Karpas-422 (cell line): ENCODE measurements around the gene OLIG3. TPM values are rescaled to one million over a fixed set of nuclear protein-coding genes. Genes with fewer than 3 reads are reported as not detected.

Experiments
- DNase-seq: peaks from one replicate; pipeline ENCODE4 v3.0.0-alpha.2; 2015
- H2AFZ ChIP-seq: fragments of 200-600 bp; sonication (generic); 2 replicates; pipeline ENCODE4 v1.6.1; 2014; ENCODE audit warnings: antibody characterized with exemption, low read length, mixed read lengths
- H3K27ac ChIP-seq: fragments of 200-600 bp; sonication (generic); 2 replicates; pipeline ENCODE4 v1.5.1; 2014; ENCODE audit warnings: mild to moderate bottlenecking, low read length, moderate library complexity
- H3K27me3 ChIP-seq: fragments of 200-600 bp; sonication (generic); 2 replicates; pipeline ENCODE4 v1.6.1; 2014; ENCODE audit warnings: low read length, mixed read lengths
- H3K36me3 ChIP-seq: fragments of 200-600 bp; sonication (generic); 2 replicates; pipeline ENCODE4 v1.6.1; 2014; ENCODE audit warnings: low read length, mixed read lengths; ENCODE audit not compliant: insufficient read depth
- H3K4me1 ChIP-seq: fragments of 200-600 bp; sonication (generic); 2 replicates; pipeline ENCODE4 v1.6.1; 2014; ENCODE audit warnings: mild to moderate bottlenecking, low read length, mixed read lengths
- H3K4me2 ChIP-seq: fragments of 200-600 bp; sonication (generic); 2 replicates; pipeline ENCODE4 v1.6.1; 2014; ENCODE audit warnings: low read length, low read depth, mild to moderate bottlenecking; ENCODE audit not compliant: poor library complexity, severe bottlenecking
- H3K4me3 ChIP-seq: fragments of 200-600 bp; sonication (generic); 2 replicates; pipeline ENCODE4 v1.5.1; 2014; ENCODE audit warnings: mild to moderate bottlenecking, antibody characterized with exemption, low read length, mixed read lengths
- H3K79me2 ChIP-seq: fragments of 200-600 bp; sonication (generic); 2 replicates; pipeline ENCODE4 v1.6.1; 2014; ENCODE audit warnings: mild to moderate bottlenecking, low read length, mixed read lengths
- H3K9ac ChIP-seq: fragments of 200-600 bp; sonication (generic); 2 replicates; pipeline ENCODE4 v1.6.0; 2014; ENCODE audit warnings: low read length
- H3K9me2 ChIP-seq: fragments of 200-600 bp; sonication (generic), shearing (Covaris generic); replicated peaks from 2 replicates; pipeline ENCODE4 v1.6.0; 2014; ENCODE audit warnings: mild to moderate bottlenecking, low read length, moderate library complexity; ENCODE audit not compliant: insufficient read depth
- H3K9me3 ChIP-seq: fragments of 300-700, 200-600 bp; sonication (generic); 2 replicates; pipeline ENCODE4 v1.6.1; 2014; ENCODE audit warnings: low read length, mixed read lengths
- H4K20me1 ChIP-seq: fragments of 200-600 bp; sonication (generic); 2 replicates; pipeline ENCODE4 v1.6.1; 2014; ENCODE audit warnings: mild to moderate bottlenecking, antibody characterized with exemption, low read length, low read depth; ENCODE audit not compliant: insufficient read depth
- total RNA-seq: library from RNA; depleted of rRNA; stranded (reverse); fragments of >200 nt; shearing (Covaris generic); gene quantifications from 2 replicates; pipeline ENCODE4 v1.2.3, GENCODE V29; 2014; ENCODE audit warnings: low replicate concordance

Gene OLIG3
- total RNA-seq, 1 experiment from 2014 or later = not detected

- H3K27ac ChIP-seq = no peak overlapping the region
- H3K9me2 ChIP-seq = no peaks in the 10 kb centered on the region
- no peak overlapping the region for H2AFZ ChIP-seq
- H4K20me1 ChIP-seq = no peaks in the 10 kb centered on the region
- no peak for DNase-seq
- H3K4me3 ChIP-seq = no peak overlapping the region
- no peak overlapping the region for H3K9ac ChIP-seq
- H3K4me2 ChIP-seq = no peak overlapping the region
- no peaks in the 10 kb centered on the region for H3K9me3 ChIP-seq
- peaks cover 17% of the 10 kb centered on the region for H3K4me1 ChIP-seq
- no peaks in the 10 kb centered on the region for H3K36me3 ChIP-seq
- H3K79me2 ChIP-seq = no peaks in the 10 kb centered on the region
- no peaks in the 10 kb centered on the region for H3K27me3 ChIP-seq
Measured at GRCh38 chr6:137492289-137493217, 1.6 kb downstream of the OLIG3 start.

GRCh38 chr6:137491478-137491877, 2.7 kb downstream of the OLIG3 start:
- H3K4me3 ChIP-seq = no peak overlapping the region
- peak overlapping the region; percentile 84 for H2AFZ ChIP-seq
- no peaks in the 10 kb centered on the region for H3K9me2 ChIP-seq
- no peaks in the 10 kb centered on the region for H3K79me2 ChIP-seq
- H4K20me1 ChIP-seq = no peaks in the 10 kb centered on the region
- peaks cover 17% of the 10 kb centered on the region for H3K4me1 ChIP-seq
- no peaks in the 10 kb centered on the region for H3K36me3 ChIP-seq
- DNase-seq = no peak
- H3K27ac ChIP-seq = no peak overlapping the region
- H3K27me3 ChIP-seq = no peaks in the 10 kb centered on the region
- H3K9me3 ChIP-seq = no peaks in the 10 kb centered on the region
- no peak overlapping the region for H3K9ac ChIP-seq
- no peak overlapping the region for H3K4me2 ChIP-seq

- no peaks in the 10 kb centered on the region for H3K79me2 ChIP-seq
- no peaks in the 10 kb centered on the region for H3K9me2 ChIP-seq
- H3K4me1 ChIP-seq = peaks cover 17% of the 10 kb centered on the region
- H3K9ac ChIP-seq = peak overlapping the region; percentile 22; the same call in 1 of the 2 replicates
- H3K4me3 ChIP-seq = no peak overlapping the region
- H3K27ac ChIP-seq = no peak overlapping the region
- peak; percentile 53 for DNase-seq
- no peaks in the 10 kb centered on the region for H3K27me3 ChIP-seq
- H3K9me3 ChIP-seq = no peaks in the 10 kb centered on the region
- no peaks in the 10 kb centered on the region for H4K20me1 ChIP-seq
- H3K4me2 ChIP-seq = peak overlapping the region; percentile 38
- peak overlapping the region; percentile 84 for H2AFZ ChIP-seq
- H3K36me3 ChIP-seq = no peaks in the 10 kb centered on the region
Measured at GRCh38 chr6:137490961-137491360, 3.2 kb downstream of the OLIG3 start.

DNA sequence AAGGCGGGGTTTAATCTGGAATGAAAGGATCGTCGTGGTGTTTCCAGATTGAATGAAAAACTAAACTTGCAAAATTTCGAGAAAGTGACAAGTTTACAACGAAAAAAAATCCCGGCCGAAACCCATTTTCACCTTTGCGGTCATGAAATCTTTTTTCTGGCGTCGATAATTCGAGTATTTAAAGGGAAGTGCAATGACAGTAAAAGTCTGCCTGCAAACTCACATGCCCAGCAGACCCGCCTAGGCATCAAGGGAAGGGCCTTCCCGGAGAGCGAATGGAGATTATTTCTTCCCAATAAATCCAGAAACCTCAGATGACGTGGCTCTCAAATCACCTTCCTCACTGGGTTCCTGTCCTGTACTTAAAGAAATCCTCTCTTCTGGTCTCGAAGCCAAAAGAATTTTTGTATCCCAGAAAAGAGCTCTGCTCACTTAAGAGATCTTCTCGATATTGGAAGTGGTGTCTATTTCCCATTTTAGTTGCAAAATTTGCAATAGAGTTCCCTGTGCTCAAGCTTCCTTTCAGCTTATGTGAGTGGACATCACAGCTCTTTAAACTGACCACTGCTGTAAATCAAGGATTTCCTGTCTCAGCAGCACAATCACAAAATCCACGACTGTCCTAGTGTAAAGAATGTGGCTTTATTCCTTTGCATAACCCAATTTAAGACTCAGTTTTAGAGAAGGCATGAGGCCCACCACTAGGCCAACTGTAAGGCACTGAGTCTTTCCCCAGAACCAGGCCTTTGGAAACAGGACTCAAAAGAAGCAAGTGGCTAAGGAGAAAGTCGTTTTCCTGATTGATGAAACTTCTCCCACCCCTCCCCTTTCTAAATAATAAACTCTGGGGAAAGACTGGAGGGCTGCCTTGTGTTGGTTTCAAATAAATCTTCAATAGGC, 3.9 kb downstream of the OLIG3 start:
- no peaks in the 10 kb centered on the region for H3K9me3 ChIP-seq
- peak overlapping the region; percentile 38 for H3K4me2 ChIP-seq
- peak overlapping the region; percentile 84 for H2AFZ ChIP-seq
- peak; percentile 60 for DNase-seq
- H3K4me1 ChIP-seq = peaks cover 17% of the 10 kb centered on the region
- H3K79me2 ChIP-seq = no peaks in the 10 kb centered on the region
- no peaks in the 10 kb centered on the region for H3K36me3 ChIP-seq
- H3K4me3 ChIP-seq = no peak overlapping the region
- H3K9ac ChIP-seq = peak overlapping the region; percentile 22; the same call in 1 of the 2 replicates
- no peaks in the 10 kb centered on the region for H4K20me1 ChIP-seq
- H3K9me2 ChIP-seq = no peaks in the 10 kb centered on the region
- no peak overlapping the region for H3K27ac ChIP-seq
- no peaks in the 10 kb centered on the region for H3K27me3 ChIP-seq

DNA sequence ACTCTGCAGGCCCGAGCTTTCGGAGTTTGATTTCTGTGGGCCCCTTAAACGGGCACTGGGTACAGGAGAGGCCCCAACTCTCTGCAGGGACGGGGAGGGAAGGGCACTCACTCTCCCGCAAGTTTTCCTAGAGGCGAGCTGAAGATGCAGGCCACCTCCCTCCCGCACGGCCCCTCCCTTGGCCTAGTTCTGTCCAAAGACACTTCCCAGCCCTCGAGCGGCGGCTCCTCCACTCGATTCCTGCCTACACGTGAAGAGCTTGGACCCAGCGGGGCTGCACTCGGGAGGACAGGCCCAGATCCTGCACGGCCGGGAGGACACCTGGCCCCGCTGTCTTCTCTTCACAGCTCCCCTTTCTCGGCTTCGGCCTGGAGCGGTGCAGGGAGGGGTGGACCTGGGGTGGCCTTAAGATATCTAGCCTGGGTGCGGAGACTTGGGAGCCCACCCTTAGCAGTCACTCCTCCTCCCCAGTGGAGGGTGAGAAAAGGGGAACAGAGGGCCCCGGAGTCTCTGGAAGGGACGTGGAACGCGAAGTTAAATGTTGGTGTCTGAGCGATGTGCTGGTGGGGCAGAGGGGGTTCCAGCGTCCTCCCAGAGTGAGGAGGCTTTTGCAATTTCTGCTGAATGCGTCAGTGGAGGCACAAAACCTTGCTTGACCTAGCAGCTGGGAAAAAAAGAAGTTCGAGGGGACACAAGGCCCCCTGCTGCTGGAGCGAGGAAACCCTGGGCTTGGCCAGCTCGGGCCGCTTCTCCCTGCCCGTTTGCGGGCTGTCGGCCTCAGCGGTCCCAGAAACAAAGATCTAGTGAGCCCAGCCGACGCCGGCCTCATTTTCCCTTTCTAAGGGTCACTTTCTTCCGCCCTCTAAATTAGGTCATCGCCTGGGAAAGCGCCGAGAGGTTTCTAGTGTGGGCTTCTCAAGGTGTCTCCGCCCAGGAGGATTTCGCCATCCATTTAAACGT, 4.9 kb downstream of the OLIG3 start:
- Histone ChIP-seq H3K4me2 (no peak overlapping the region), H3K9me2 (no peaks in the 10 kb centered on the region), H3K4me1 (peaks cover 17% of the 10 kb centered on the region), H3K4me3 (no peak overlapping the region), H4K20me1 (no peaks in the 10 kb centered on the region), H2AFZ (no peak overlapping the region), H3K9me3 (no peaks in the 10 kb centered on the region), H3K9ac (no peak overlapping the region), H3K36me3 (no peaks in the 10 kb centered on the region), H3K79me2 (no peaks in the 10 kb centered on the region), H3K27me3 (no peaks in the 10 kb centered on the region), H3K27ac (no peak overlapping the region)
- no peak for DNase-seq

DNA sequence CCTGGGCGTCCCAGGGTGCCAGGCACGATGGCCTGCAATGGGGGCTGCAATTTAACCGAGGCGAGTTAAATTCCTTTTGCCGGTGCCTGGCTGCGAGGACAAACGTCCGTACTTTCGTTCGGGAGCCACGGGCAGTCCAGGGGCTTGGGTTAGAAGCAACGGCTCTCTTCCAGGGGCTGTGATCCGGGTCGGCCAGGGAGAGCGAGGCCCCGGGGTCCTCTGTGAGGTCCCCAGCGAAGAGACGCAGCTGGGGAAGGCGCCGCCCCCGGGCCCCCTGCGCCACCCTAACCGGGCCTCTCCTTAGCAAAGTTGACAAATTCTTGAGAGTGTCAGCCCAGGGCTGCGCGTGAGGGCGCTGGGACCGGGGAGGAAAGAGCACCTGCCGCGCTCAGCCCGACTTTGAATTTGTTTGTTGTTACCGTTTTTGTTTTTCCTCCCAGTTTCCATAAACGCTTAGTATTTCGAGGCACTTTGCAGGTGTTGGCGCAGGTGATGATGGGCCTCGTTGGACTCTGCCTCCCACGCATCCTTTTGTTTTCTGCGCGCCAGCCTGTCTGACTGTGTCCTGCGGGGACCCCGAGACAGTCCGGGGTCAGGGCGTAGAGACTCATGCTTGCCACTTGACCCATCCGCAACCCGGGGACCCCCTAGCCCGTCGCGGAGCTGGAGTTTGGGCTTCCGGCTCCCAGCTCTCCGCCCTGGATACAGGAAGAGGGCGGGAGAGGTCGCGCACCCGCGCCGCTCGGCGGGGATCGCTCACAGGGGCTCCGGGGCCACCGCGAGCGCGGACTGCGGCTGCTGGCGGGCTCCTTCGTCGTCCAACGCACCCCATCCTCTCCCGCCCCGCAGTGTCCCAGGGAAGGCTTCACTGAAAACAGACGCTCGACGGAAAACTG, 5.8 kb downstream of the OLIG3 start:
- no peak overlapping the region for H3K4me3 ChIP-seq
- H3K4me2 ChIP-seq = no peak overlapping the region
- no peaks in the 10 kb centered on the region for H3K27me3 ChIP-seq

DNA sequence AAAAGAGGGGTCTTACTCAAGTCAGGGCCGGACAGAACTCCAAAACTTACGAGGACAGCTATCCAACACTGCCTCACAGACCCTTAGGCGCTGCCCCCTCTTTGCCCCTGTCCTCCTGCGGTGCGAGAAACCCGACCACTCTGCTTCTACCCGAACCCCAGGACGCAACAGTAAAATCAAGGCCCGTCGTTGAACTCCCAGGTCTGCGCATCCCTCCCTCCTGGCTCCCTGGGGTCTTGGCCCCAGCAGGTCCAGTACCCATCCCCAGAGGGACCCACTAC, 6.4 kb downstream of the OLIG3 start:
- H3K4me2 ChIP-seq = no peak overlapping the region
- H3K27ac ChIP-seq = no peak overlapping the region
- H4K20me1 ChIP-seq = no peaks in the 10 kb centered on the region
- H3K9me2 ChIP-seq = no peaks in the 10 kb centered on the region
- no peaks in the 10 kb centered on the region for H3K9me3 ChIP-seq
- no peaks in the 10 kb centered on the region for H3K79me2 ChIP-seq
- DNase-seq = no peak
- H3K36me3 ChIP-seq = no peaks in the 10 kb centered on the region
- H3K4me1 ChIP-seq = peaks cover 17% of the 10 kb centered on the region
- no peak overlapping the region for H3K9ac ChIP-seq
- no peak overlapping the region for H2AFZ ChIP-seq
- H3K27me3 ChIP-seq = no peaks in the 10 kb centered on the region
- H3K4me3 ChIP-seq = no peak overlapping the region

More for the DNA sequence above, 5.8 kb downstream of the OLIG3 start:
- DNase-seq = no peak
- H2AFZ ChIP-seq = no peak overlapping the region
- H4K20me1 ChIP-seq = no peaks in the 10 kb centered on the region
- peaks cover 17% of the 10 kb centered on the region for H3K4me1 ChIP-seq
- H3K79me2 ChIP-seq = no peaks in the 10 kb centered on the region
- H3K27ac ChIP-seq = no peak overlapping the region
- no peaks in the 10 kb centered on the region for H3K9me2 ChIP-seq
- no peak overlapping the region for H3K9ac ChIP-seq
- no peaks in the 10 kb centered on the region for H3K36me3 ChIP-seq
- no peaks in the 10 kb centered on the region for H3K9me3 ChIP-seq
